ENCODE results near the gene PFDN1.

The PFDN1 gene

GRCh38 chr5:140259500-140259899 is 43.4 kb downstream of the PFDN1 start:
- DNase-seq (ENCODE audit: low read depth in 3 of 3), result no peak

DNA sequence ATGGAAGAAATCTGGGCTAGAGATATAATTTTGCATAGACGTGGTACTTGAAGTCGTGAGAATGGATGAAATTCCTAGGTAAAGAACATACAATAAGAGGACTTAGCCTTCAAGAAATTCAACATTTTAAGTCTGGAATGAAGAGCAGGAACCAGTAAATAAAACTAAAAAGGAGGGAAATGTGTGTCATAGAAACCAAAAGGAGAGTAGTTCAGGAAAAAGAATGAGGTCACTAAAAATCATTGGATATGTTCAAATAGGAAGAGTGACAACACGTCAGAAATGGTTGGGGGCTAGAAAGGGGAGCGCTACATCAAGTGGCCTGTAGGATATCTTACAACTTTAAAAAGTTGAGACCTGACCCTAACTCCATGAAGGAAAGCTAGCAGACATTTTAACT is 44.0 kb downstream of the PFDN1 start:
- no peak for DNase-seq (ENCODE audit: low read depth in 3 of 3)

GRCh38 chr5:140258016-140258415 is 44.9 kb downstream of the PFDN1 start:
- no peak for DNase-seq (ENCODE audit: low read depth in 3 of 3)

DNA sequence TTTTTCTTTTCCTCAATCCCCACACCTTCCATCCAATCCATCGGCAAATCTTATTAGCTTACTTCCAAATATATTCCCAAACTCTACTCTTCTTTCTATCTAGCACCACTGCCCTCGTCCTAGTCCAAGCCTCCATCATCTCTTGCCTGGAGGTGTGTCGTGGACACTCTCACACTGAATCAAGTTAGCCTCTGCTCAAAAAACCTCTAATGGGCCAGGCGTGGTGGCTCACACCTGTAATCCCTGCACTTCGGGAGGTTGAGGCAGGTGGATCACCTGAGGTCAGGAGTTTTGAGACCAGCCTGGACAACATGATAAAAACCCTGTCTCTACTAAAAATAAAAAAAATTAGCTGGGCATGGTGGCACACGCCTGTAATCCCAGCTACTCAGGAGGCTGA is 46.2 kb downstream of the PFDN1 start:
- DNase-seq (ENCODE audit: low read depth in 3 of 3), result no peak

- no peak for DNase-seq (ENCODE audit: low read depth in 3 of 3)
Observed at GRCh38 chr5:140255460-140256157, 47.3 kb downstream of the PFDN1 start.

DNA sequence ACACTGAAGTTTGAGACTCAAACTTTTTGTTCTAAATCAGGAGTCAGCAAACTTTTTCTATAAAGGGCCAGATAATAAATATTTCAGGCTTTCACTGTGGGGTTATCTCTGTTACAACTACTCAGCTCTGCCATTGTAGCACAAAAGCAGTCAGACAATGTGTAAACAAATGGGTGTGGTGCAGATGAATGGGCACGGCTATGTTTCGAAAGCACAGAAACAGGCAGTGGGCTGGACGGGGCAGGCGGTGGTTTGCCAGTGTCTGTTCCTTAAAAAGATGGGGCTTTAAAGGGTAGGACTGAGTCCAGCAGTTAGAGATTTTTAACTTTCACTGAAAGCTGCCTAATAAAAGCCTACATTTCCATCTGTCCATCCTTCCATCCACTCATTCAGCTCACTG is 48.9 kb downstream of the PFDN1 start:
- no peak for DNase-seq (ENCODE audit: low read depth in 3 of 3)

GRCh38 chr5:140252470-140253126 is 50.3 kb downstream of the PFDN1 start:
- DNase-seq (ENCODE audit: low read depth in 3 of 3), result no peak

DNA sequence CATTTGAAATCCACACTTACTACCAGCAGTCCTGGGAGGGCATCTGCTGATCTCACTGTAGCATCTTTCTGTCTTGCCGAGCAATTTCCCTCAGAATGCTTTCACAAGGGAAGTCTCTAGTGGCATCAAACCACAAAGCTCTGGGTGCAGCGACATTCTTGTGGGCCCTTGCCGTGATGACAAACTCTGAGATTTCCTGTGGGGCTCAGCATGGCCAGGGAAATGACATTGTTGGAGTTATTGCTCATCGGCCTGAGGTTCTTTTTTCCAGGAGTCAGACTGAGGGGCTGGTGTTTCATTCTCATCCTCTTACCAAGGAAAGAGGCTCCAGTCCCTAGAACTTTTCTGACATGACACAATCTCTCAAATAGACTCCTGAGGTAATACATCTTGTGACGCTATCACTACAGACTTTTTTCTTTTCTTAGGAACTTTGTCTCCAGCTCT is 51.4 kb downstream of the PFDN1 start:
- peak; percentile 50 to 72 (median 55) for DNase-seq (ENCODE audit: low read depth in 3 of 3)

- DNase-seq (ENCODE audit: low read depth in 3 of 3), result no peak
Observed at GRCh38 chr5:140250386-140250785, 52.5 kb downstream of the PFDN1 start.

- DNase-seq (ENCODE audit: low read depth in 3 of 3), result no peak
Observed at GRCh38 chr5:140249536-140249935, 53.4 kb downstream of the PFDN1 start.

GRCh38 chr5:140248414-140248813 is 54.5 kb downstream of the PFDN1 start:
- no peak for DNase-seq (ENCODE audit: low read depth in 3 of 3)

- DNase-seq (ENCODE audit: low read depth in 3 of 3), result no peak
Observed at GRCh38 chr5:140246378-140247122, 56.4 kb downstream of the PFDN1 start.

GRCh38 chr5:140245926-140246325 is 57.0 kb downstream of the PFDN1 start:
- no peak for DNase-seq (ENCODE audit: low read depth in 3 of 3)

- DNase-seq (ENCODE audit: low read depth in 3 of 3), result no peak
Observed at GRCh38 chr5:140245341-140245740, 57.6 kb downstream of the PFDN1 start.

DNA sequence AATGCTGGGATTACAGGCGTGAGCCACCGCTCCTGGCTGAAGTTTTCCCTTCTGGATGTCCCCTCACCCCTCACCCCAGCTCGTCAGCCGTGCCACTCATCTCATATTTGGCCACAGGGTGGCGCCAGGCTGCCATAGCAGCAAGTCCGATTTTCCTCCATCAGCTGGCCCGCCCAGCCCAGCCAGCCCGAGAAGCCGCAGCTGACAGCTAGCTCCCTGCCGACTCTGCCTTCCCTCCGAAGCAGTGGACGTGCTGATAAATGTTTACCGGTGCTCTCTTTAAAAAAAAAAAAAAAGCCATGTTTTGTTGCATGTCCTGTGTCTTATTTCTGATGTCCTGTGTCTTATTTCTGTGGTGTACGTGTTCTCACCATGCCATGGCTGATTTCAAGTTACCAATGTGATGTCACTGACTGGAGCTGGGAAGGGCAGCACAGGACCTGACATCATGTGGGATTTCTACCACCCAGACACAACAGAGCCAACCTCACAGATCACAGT is 58.3 kb downstream of the PFDN1 start:
- peak; percentile 61 to 78 (median 73) for DNase-seq (ENCODE audit: low read depth in 3 of 3)

GRCh38 chr5:140243706-140244250 is 59.1 kb downstream of the PFDN1 start:
- DNase-seq (ENCODE audit: low read depth in 3 of 3), result no peak

- no peak for DNase-seq (ENCODE audit: low read depth in 3 of 3)
Observed at GRCh38 chr5:140242890-140243585, 59.9 kb downstream of the PFDN1 start.

DNA sequence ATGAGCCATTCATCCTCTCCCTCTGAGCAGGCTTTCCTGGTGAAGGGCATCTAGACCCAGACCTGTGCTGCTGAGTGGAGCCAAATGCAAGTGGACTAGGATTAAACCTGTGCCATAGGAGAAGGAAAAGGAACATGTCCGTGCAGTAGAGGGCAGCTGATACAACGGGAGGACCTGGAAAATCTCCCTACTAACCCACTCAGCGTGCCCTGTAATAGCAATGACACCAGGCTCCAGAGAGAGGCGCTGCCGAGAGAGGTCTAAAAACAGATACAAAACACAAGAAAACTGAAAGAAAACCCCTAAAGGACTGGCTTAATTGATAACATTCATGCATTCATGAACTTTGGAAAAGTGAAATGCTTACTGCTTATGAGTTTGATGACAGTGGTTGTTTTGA is 60.8 kb downstream of the PFDN1 start:
- no peak for DNase-seq (ENCODE audit: low read depth in 3 of 3)

DNA sequence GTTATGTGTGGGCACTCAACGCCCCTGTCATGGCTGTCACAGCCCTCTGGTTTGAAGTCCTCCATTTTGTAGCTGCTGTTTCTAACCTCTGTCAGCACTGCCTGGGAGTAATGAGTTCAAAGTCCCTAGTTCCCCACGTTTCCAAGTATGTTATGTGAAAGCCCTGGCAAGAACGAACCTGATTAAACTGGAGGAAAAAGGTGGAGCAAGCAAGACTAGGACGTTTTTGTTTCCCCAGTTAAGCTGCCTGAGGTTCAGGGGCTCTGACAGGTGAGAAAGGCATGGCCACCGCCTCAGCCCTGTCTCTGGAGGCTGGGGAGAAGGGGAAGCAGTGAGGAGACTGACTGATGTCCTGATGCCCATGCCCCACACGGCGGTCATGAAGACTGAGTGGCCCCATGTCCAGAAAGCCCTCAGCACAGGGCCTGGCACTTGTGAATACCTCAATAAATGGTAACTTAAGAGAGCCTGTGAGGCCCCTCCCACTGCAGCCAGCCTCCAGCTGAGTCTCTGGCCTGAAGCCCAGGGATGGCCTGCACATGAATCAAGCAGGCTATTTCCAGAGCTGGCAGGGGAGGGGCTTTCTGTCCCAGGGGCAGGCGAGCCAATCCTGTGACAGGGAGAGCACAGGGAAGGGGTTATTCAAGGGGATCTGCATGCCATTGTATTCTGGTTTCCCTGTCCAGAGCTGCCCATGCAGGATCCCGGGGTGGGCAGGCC is 61.8 kb downstream of the PFDN1 start:
- DNase-seq (ENCODE audit: low read depth in 3 of 3), result no peak

- peak; percentile 41 to 61 (median 45) for DNase-seq (ENCODE audit: low read depth in 3 of 3)
Observed at GRCh38 chr5:140239939-140240700, 62.8 kb downstream of the PFDN1 start.

Measured in stimulated activated CD4-positive, alpha-beta T cell treated with anti-CD3 and anti-CD28 coated beads, TNF-alpha, amount 100 ng/mL, for 48 hours (primary cell).